IMR-90 (cell line): ENCODE data around the gene LGALSL.

Experiments
- CTCF ChIP-seq: conservative IDR thresholded peaks from 2 replicates; pipeline ENCODE4 v1.5.1; 2012; ENCODE audit warnings: mild to moderate bottlenecking, low read depth, low read length, improper control_type of control experiment
- POLR2A ChIP-seq: IDR thresholded peaks from 2 replicates; pipeline ENCODE4 v1.6.1; 2012; ENCODE audit warnings: mild to moderate bottlenecking, low read depth, low read length
- TF ChIP-seq, protein P1 (sequence below): fragments of 150-350 bp; IDR thresholded peaks from 2 replicates; pipeline ENCODE4 v1.6.1; 2017; ENCODE audit warnings: mild to moderate bottlenecking, antibody characterized with exemption, low read length, low read depth

DNA sequence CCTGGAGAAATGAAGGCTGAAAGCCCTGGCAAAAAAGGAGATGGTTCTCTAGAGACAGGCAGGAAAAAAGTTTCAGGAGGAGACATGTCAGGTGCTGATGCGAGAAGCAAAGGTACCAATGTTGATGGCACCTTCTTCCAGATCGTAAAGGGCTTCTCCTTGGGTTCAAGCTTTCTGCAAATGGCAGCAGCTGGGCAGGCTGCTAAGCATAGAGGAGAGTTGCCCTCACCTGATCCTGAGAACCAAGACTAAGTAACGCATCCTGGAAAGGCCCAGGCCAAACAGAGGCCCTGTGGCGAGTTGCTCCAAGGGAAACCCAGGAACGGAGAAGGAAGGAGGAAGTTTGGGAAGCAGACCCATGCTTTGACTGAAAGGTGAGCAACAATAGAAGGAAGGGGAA is 46.6 kb downstream of the LGALSL start:
- TF ChIP-seq CTCF (no peak), POLR2A (no peak)
- TF ChIP-seq, protein P1, sequence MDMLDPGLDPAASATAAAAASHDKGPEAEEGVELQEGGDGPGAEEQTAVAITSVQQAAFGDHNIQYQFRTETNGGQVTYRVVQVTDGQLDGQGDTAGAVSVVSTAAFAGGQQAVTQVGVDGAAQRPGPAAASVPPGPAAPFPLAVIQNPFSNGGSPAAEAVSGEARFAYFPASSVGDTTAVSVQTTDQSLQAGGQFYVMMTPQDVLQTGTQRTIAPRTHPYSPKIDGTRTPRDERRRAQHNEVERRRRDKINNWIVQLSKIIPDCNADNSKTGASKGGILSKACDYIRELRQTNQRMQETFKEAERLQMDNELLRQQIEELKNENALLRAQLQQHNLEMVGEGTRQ = no peak
